ENCODE results near the gene PAN3.

Gene PAN3

GRCh38 chr13:28340272-28340793 is 202.0 kb downstream of the PAN3 start:
- no peak for DNase-seq

- no peak for DNase-seq
Measured at GRCh38 chr13:28342251-28342650, 203.9 kb downstream of the PAN3 start.

GRCh38 chr13:28344163-28344562 is 205.8 kb downstream of the PAN3 start:
- DNase-seq = no peak
